Measurements from ENCODE around the gene MPRIP. TPM values are rescaled to one million over a fixed set of nuclear protein-coding genes. Genes with fewer than 3 reads are reported as not detected.

The MPRIP gene
- total RNA-seq, 1 donor: 86.5 TPM

DNA sequence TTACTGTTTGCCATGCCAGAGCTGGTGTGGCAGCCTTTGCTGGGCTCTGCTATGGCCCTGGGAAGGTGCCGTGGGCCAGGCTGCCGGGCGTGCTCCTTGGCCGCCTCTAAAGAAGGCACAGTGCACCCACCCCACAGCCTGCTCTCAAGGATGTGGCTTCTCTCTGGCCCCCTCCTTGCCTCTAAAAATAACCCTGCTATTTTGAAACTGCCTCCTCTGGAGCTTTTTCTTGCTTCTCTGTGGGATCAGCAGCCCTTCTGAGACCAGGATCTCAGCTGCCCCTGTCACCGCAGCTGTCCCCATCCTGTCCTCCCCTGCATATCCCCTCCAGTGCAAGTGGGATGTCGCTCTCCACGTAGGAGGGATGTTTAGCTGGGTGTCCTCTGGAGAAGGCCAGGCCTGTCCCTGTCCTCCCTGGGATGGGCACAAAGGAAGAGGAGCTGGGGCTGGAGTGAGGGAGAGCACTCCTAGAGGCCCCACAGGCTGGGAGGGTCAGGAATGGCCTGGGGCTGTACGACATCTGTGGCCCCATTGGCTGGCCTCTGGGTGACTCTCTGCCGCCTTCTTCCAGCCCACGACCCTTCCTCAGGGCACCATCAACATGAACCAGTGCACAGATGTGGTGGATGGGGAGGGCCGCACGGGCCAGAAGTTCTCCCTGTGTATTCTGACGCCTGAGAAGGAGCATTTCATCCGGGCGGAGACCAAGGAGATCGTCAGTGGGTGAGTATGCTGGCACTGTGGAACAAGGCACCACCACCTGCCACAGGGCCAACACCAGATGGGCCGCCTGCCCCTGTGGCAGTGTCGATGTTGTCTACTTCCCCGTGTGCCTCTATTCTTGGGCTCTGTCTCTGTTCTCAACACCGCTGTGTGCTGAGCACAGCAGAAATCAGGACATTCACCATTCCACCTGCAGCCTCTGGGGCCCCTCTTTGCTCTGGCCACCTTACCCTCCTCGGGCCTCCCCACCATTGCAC lies 84.2 kb downstream of the MPRIP start:
- TF ChIP-seq, protein P1, sequence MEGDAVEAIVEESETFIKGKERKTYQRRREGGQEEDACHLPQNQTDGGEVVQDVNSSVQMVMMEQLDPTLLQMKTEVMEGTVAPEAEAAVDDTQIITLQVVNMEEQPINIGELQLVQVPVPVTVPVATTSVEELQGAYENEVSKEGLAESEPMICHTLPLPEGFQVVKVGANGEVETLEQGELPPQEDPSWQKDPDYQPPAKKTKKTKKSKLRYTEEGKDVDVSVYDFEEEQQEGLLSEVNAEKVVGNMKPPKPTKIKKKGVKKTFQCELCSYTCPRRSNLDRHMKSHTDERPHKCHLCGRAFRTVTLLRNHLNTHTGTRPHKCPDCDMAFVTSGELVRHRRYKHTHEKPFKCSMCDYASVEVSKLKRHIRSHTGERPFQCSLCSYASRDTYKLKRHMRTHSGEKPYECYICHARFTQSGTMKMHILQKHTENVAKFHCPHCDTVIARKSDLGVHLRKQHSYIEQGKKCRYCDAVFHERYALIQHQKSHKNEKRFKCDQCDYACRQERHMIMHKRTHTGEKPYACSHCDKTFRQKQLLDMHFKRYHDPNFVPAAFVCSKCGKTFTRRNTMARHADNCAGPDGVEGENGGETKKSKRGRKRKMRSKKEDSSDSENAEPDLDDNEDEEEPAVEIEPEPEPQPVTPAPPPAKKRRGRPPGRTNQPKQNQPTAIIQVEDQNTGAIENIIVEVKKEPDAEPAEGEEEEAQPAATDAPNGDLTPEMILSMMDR (IDR thresholded peaks at IDR 0.05; ENCODE audit: insufficient read depth, low read length): no peak
- H3K4me3 ChIP-seq (ENCODE audit: low read depth, low read length): no peak overlapping the region
- no peak for DNase-seq (ENCODE audit: low read depth)

DNA sequence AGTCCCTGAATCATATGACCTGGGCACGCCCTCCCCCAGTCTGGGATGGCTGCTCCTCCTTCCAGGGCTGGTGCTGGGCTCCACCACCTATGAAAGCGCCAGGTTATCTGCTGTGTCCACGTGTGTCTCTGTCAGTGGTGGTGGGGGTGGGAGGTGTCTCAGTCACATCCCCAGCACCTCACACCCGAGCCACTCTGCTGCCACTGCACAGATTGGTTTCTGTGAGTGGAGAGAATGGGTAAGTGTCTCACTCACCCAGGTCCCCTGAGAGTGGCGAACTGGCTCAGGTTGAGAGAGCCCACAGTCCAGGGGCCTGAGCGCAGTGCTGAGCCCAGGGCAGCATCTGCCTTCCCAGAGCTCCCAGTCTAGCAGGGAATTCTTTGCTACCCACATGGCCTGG lies 84.9 kb downstream of the MPRIP start:
- no peak overlapping the region for H3K4me3 ChIP-seq (ENCODE audit: low read depth, low read length)
- TF ChIP-seq, protein P1 (IDR thresholded peaks at IDR 0.05; ENCODE audit: insufficient read depth, low read length): no peak

DNA sequence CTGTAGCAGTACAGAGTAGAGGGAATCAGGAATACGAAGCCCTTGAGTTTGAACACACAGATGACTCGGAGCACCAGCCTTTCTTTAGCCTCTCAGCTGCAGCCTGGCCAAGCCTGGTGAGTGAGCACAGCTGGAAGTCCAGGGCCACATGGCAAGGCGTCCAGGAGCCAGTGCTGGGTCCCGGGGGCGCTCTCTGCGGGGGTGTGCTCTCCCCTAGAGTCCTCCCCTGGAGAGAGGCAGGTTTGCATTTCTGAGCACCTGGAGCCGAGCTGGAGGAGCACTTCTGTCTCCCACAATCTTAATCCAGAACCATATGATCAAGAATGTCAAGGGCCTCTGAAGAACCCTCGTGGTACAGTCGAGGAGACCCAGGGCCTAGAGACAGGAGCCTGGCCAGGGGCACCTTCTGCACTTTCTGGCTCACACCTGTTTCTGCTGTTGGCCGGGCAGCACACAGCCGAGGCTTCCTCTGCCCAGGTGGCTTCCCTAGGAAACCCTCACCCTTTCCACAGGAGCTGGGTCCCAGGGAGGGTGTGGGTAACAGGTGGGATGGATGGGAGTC lies 85.6 kb downstream of the MPRIP start:
- no peak overlapping the region for H3K4me3 ChIP-seq (ENCODE audit: low read depth, low read length)
- TF ChIP-seq, protein P1 (IDR thresholded peaks at IDR 0.05; ENCODE audit: insufficient read depth, low read length): no peak
- DNase-seq (ENCODE audit: low read depth): no peak

More for the DNA sequence above, 84.9 kb downstream of the MPRIP start:
- DNase-seq (ENCODE audit: low read depth): no peak

DNA sequence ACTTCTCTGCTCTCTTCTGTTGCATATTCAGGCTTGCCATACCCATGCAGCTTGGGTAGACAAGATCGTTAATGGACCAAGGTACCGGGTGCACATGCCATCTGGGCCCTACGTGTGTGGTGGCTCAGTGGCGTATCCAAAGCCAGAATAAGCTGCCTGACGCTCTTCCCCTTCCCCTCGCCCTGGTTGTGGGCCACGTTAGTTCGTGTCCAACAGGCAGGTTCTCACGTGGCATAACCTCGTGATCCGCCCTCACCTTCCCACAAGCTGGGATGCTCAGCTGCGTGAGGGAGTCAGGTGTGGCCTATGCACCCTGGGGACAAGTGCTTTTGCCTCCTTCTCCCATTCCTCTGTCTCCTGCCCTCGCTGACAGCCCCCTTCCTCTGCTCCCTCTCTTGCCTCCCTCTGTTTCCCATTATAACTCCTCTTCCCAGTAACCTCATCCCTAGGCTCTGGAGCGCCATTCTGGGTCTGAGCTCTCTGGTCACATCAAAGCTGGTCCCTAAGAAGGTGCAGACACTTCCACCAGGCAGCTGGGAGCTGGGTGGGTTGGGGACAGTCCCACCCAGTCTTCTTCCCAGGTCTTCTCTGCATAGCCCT lies 86.3 kb downstream of the MPRIP start:
- TF ChIP-seq, protein P1 (IDR thresholded peaks at IDR 0.05; ENCODE audit: insufficient read depth, low read length): no peak
- no peak for DNase-seq (ENCODE audit: low read depth)
- H3K4me3 ChIP-seq (ENCODE audit: low read depth, low read length): no peak overlapping the region

DNA sequence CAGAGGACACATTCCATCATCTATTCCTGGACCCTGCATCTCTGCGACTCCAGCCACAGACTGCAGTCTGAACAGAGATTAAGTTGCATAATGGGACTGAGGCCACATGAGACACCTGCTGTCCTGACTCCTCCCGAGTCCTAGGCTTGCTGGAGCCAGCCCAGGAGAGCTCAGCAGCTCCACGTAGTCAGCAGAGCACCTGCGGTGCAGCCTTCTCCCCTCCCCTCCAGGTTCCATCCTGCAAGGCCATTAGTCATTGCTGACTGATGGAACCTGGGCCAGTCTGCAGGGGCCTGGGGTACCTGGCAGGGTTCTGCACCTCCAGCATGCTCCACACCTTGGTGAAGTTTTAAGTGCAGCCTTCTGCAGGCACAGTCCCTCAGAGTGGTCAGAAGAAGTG lies 87.2 kb downstream of the MPRIP start:
- no peak for DNase-seq (ENCODE audit: low read depth)
- H3K4me3 ChIP-seq (ENCODE audit: low read depth, low read length): no peak overlapping the region
- TF ChIP-seq, protein P1 (IDR thresholded peaks at IDR 0.05; ENCODE audit: insufficient read depth, low read length): no peak

DNA sequence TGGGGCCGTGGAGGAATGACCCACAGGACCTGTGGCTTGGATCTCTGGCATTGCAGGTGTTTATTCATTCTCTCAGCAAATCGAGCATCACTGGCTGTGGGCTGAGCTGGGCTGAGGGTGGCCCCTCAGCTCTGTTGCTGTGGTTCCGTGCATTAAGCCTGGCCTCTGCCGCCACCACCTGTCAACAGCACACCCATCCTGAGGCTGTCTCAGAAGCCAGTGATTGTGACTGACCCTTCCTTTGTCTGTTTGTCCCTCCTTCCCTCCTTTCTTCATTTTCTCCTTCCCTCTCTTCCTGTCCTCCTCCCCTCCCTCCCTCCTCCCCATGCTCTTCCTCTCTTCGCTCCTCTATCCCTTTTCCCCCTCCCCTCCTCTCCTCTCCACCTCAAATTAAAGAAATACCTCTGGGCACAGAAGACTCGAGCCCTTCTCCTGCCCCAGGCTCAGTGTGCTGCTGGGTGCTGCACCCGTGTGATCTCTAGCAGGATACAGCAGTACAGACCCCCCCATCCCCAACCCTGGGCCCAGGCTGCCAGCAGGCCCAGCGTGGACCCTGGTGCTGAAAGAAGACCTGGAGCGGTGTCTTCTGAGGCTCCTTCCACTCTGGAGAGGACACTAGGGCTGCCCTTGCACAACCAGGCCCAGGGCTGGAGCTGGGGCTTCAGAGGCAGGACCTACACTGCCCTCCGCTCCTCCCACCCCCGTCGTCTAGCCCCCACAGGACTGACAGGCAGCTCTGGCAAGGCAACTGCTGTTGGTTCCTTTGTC lies 88.0 kb downstream of the MPRIP start:
- TF ChIP-seq, protein P1 (IDR thresholded peaks at IDR 0.05; ENCODE audit: insufficient read depth, low read length): no peak
- DNase-seq (ENCODE audit: low read depth): no peak
- no peak overlapping the region for H3K4me3 ChIP-seq (ENCODE audit: low read depth, low read length)
